GM13976 (cell line): ENCODE measurements around the gene CEP85L.

Experiments used
- DNase-seq: peaks from one replicate; pipeline ENCODE4 v3.0.0; 2012; ENCODE audit warnings: low spot score
- in situ Hi-C: fragments of 300-500 bp; cut with MboI; formaldehyde crosslinking; loops from one replicate; pipeline ENCODE4 v1.12.0; 2022; ENCODE audit warnings: low sequenced_read_pairs, mixed read lengths, inconsistent platforms; ENCODE audit not compliant: unreplicated experiment
- TF ChIP-seq, protein P1 (sequence below): IDR thresholded peaks from 2 replicates; pipeline ENCODE4 v1.5.1; 2012; ENCODE audit warnings: borderline replicate concordance, mild to moderate bottlenecking; ENCODE audit not compliant: insufficient read depth; ENCODE audit errors: extremely low read depth, missing control alignments, control extremely low read depth

CEP85L gene

GRCh38 chr6:118504611-118505010 lies 146.8 kb downstream of the CEP85L start:
- no peak for DNase-seq
- in situ Hi-C loops, result loop anchor here (25.0 kb wide), 1 partner anchor 217 kb away; no protein-coding TSS in a partner anchor
- TF ChIP-seq, protein P1, sequence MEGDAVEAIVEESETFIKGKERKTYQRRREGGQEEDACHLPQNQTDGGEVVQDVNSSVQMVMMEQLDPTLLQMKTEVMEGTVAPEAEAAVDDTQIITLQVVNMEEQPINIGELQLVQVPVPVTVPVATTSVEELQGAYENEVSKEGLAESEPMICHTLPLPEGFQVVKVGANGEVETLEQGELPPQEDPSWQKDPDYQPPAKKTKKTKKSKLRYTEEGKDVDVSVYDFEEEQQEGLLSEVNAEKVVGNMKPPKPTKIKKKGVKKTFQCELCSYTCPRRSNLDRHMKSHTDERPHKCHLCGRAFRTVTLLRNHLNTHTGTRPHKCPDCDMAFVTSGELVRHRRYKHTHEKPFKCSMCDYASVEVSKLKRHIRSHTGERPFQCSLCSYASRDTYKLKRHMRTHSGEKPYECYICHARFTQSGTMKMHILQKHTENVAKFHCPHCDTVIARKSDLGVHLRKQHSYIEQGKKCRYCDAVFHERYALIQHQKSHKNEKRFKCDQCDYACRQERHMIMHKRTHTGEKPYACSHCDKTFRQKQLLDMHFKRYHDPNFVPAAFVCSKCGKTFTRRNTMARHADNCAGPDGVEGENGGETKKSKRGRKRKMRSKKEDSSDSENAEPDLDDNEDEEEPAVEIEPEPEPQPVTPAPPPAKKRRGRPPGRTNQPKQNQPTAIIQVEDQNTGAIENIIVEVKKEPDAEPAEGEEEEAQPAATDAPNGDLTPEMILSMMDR, result no peak

DNA sequence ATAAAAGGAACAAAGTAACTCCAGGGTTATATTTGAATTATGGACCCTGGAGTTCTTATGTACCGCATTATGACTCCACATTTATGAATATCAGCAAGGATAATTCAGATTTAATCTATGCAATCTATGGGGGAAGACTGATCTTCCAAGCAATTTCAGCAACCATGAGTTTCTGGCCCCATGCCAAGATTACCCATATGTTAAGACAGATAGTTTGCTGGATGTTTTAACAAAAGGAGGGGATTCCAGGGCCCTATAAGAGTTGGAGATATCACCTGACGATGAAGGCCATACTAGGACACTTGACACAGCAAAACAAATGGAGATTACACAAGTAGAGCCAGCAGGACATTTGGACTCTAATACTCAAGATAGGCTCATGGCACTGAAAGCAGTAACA lies 149.2 kb downstream of the CEP85L start:
- DNase-seq, result no peak
- in situ Hi-C loops, result loop anchor here (25.0 kb wide), 1 partner anchor 215 kb away; no protein-coding TSS in a partner anchor
- TF ChIP-seq, protein P1, result no peak

- in situ Hi-C loops, result loop anchor here (25.0 kb wide), 1 partner anchor 214 kb away; no protein-coding TSS in a partner anchor
- no peak for DNase-seq
Observed at GRCh38 chr6:118501765-118502164, 149.6 kb downstream of the CEP85L start.

GRCh38 chr6:118501099-118501498 lies 150.3 kb downstream of the CEP85L start:
- TF ChIP-seq, protein P1, result no peak
- in situ Hi-C loops, result loop anchor here (25.0 kb wide), 1 partner anchor 214 kb away; no protein-coding TSS in a partner anchor
- no peak for DNase-seq

More at GRCh38 chr6:118501765-118502164, 149.6 kb downstream of the CEP85L start:
- TF ChIP-seq, protein P1, result no peak

GRCh38 chr6:118500130-118501015 lies 151.0 kb downstream of the CEP85L start:
- in situ Hi-C loops, result loop anchor here (25.0 kb wide), 1 partner anchor 213 kb away; no protein-coding TSS in a partner anchor
- TF ChIP-seq, protein P1, result no peak
- no peak for DNase-seq

- DNase-seq, result no peak
- in situ Hi-C loops, result no loop called here
- TF ChIP-seq, protein P1, result no peak
Observed at GRCh38 chr6:118495485-118496280, 155.7 kb downstream of the CEP85L start.
